Activated CD8-positive, alpha-beta memory T cell treated with anti-CD3 and anti-CD28 coated beads for 1 hour (primary cell): ENCODE results near the gene PRKG1.

ENCODE experiments used
- DNase-seq, 2 donors: peaks; one replicate each; pipeline ENCODE4 v3.0.0-alpha.2; 2020; ENCODE audit warnings: low read depth in 1 of 2; ENCODE audit errors: extremely low read depth in 1 of 2

PRKG1 gene

GRCh38 chr10:51832652-51833383 is 758.5 kb downstream of the PRKG1 start:
- DNase-seq = no peak

GRCh38 chr10:51834548-51834947 is 760.3 kb downstream of the PRKG1 start:
- DNase-seq = no peak

GRCh38 chr10:51838471-51838870 is 764.2 kb downstream of the PRKG1 start:
- no peak for DNase-seq

- DNase-seq = no peak
Observed at GRCh38 chr10:51843966-51844365, 769.7 kb downstream of the PRKG1 start.

- DNase-seq = no peak
Observed at GRCh38 chr10:51846856-51847506, 772.7 kb downstream of the PRKG1 start.

GRCh38 chr10:51852297-51852696 is 778.0 kb downstream of the PRKG1 start:
- no peak for DNase-seq

- no peak for DNase-seq
Observed at GRCh38 chr10:51857305-51857704, 783.0 kb downstream of the PRKG1 start.

- DNase-seq = no peak
Observed at GRCh38 chr10:51860257-51860656, 786.0 kb downstream of the PRKG1 start.

- no peak for DNase-seq
Observed at GRCh38 chr10:51861051-51861450, 786.8 kb downstream of the PRKG1 start.

- no peak for DNase-seq
Observed at GRCh38 chr10:51861731-51862130, 787.4 kb downstream of the PRKG1 start.

GRCh38 chr10:51862149-51862548 is 787.9 kb downstream of the PRKG1 start:
- no peak for DNase-seq

- DNase-seq = no peak
Observed at GRCh38 chr10:51867956-51868355, 793.7 kb downstream of the PRKG1 start.

- DNase-seq = no peak
Observed at GRCh38 chr10:51874131-51874530, 799.8 kb downstream of the PRKG1 start.

- no peak for DNase-seq
Observed at GRCh38 chr10:51875610-51876009, 801.3 kb downstream of the PRKG1 start.

GRCh38 chr10:51876503-51876902 is 802.2 kb downstream of the PRKG1 start:
- no peak for DNase-seq

GRCh38 chr10:51876979-51877378 is 802.7 kb downstream of the PRKG1 start:
- DNase-seq = no peak

GRCh38 chr10:51877636-51878035 is 803.3 kb downstream of the PRKG1 start:
- DNase-seq = no peak

GRCh38 chr10:51878695-51879094 is 804.4 kb downstream of the PRKG1 start:
- no peak for DNase-seq

GRCh38 chr10:51879238-51879637 is 805.0 kb downstream of the PRKG1 start:
- no peak for DNase-seq

- no peak for DNase-seq
Observed at GRCh38 chr10:51881213-51881612, 806.9 kb downstream of the PRKG1 start.

GRCh38 chr10:51886438-51887068 is 812.3 kb downstream of the PRKG1 start:
- no peak for DNase-seq

- no peak for DNase-seq
Observed at GRCh38 chr10:51888263-51888662, 814.0 kb downstream of the PRKG1 start.
